SK-N-SH treated with all-trans-retinoic acid at 6 μM for 48 hours (cell line): Measurements from ENCODE around the gene ANTXR2.

Source experiments
- ATAC-seq: fragments of 200-7000 bp; cut with Tn5 transposase; 3 replicates; pipeline ENCODE4 v1.9.1; 2020; ENCODE audit warnings: mild to moderate bottlenecking, moderate library complexity
- ARNTL ChIP-seq: fragments of 450-650 bp; formaldehyde crosslinking; IDR thresholded peaks from 2 replicates; pipeline ENCODE4 v1.5.0; 2020; ENCODE audit warnings: low read depth, mild to moderate bottlenecking, moderate library complexity, borderline replicate concordance
- BACH2 ChIP-seq: fragments of 250-450 bp; sonication (Bioruptor Pico); IDR thresholded peaks from 2 replicates; pipeline ENCODE4 v1.9.0; 2021; ENCODE audit warnings: mild to moderate bottlenecking, borderline replicate concordance
- CSDC2 ChIP-seq: fragments of 250-450 bp; sonication (Bioruptor Pico); IDR thresholded peaks from 2 replicates; pipeline ENCODE4 v1.5.0; 2020; ENCODE audit warnings: mild to moderate bottlenecking, moderate library complexity
- ESRRG ChIP-seq: fragments of 250-450 bp; sonication (Bioruptor Pico); IDR thresholded peaks from 2 replicates; pipeline ENCODE4 v1.6.1; 2021; ENCODE audit warnings: mild to moderate bottlenecking
- ISL1 ChIP-seq: fragments of 250-450 bp; sonication (Bioruptor Pico); IDR thresholded peaks from 2 replicates; pipeline ENCODE4 v2.1.2; 2022; ENCODE audit warnings: mild to moderate bottlenecking, moderate library complexity
- OSR1 ChIP-seq: fragments of 250-450 bp; sonication (Bioruptor Pico); IDR thresholded peaks from 2 replicates; pipeline ENCODE4 v1.8.0; 2022; ENCODE audit warnings: moderate library complexity, mild to moderate bottlenecking, inconsistent platforms
- PATZ1 ChIP-seq: fragments of 250-450 bp; sonication (Bioruptor Pico); IDR thresholded peaks from 2 replicates; pipeline ENCODE4 v1.8.0; 2020; ENCODE audit warnings: mild to moderate bottlenecking, moderate library complexity, borderline replicate concordance
- POU6F1 ChIP-seq: fragments of 250-450 bp; sonication (Bioruptor Pico); IDR thresholded peaks from 2 replicates; pipeline ENCODE4 v1.8.0; 2021; ENCODE audit warnings: low read depth, mild to moderate bottlenecking, moderate library complexity, borderline replicate concordance
- PPARA ChIP-seq: fragments of 250-450 bp; sonication (Bioruptor Pico); IDR thresholded peaks from 2 replicates; pipeline ENCODE4 v1.5.0; 2020; ENCODE audit warnings: mild to moderate bottlenecking, borderline replicate concordance
- RARB ChIP-seq: fragments of 250-450 bp; sonication (Bioruptor Pico); IDR thresholded peaks from 2 replicates; pipeline ENCODE4 v1.8.0; 2021; ENCODE audit warnings: mild to moderate bottlenecking, moderate library complexity
- SNAI2 ChIP-seq: fragments of 250-450 bp; sonication (Bioruptor Pico); IDR thresholded peaks from 2 replicates; pipeline ENCODE4 v1.5.0; 2020; ENCODE audit warnings: mild to moderate bottlenecking, moderate library complexity
- TCF4 ChIP-seq: fragments of 250-450 bp; sonication (Bioruptor Pico); IDR thresholded peaks from 2 replicates; pipeline ENCODE4 v1.8.0; 2021; ENCODE audit warnings: mild to moderate bottlenecking, moderate library complexity, borderline replicate concordance
- TOX ChIP-seq: fragments of 250-450 bp; sonication (Bioruptor Pico); IDR thresholded peaks from 2 replicates; pipeline ENCODE4 v1.8.0; 2021; ENCODE audit warnings: mild to moderate bottlenecking, moderate library complexity, borderline replicate concordance
- ZC3H10 ChIP-seq: fragments of 250-450 bp; sonication (Bioruptor Pico); IDR thresholded peaks from 2 replicates; pipeline ENCODE4 v1.5.1; 2021; ENCODE audit warnings: mild to moderate bottlenecking, moderate library complexity
- ZFP3 ChIP-seq: fragments of 250-450 bp; sonication (Bioruptor Pico); IDR thresholded peaks from 2 replicates; pipeline ENCODE4 v1.5.0; 2020; ENCODE audit warnings: mild to moderate bottlenecking, moderate library complexity
- ZFP30 ChIP-seq: fragments of 450-650 bp; formaldehyde crosslinking; IDR thresholded peaks from 2 replicates; pipeline ENCODE4 v1.5.0; 2022; ENCODE audit warnings: mild to moderate bottlenecking, moderate library complexity
- ZNF565 ChIP-seq: fragments of 450-650 bp; formaldehyde crosslinking; conservative IDR thresholded peaks from 2 replicates; pipeline ENCODE4 v1.5.0; 2020; ENCODE audit warnings: low read depth, mild to moderate bottlenecking, moderate library complexity
- ZNF70 ChIP-seq: fragments of 450-650 bp; formaldehyde crosslinking; IDR thresholded peaks from 2 replicates; pipeline ENCODE4 v1.5.0; 2020; ENCODE audit warnings: mild to moderate bottlenecking, moderate library complexity
- ZNF8 ChIP-seq: fragments of 450-650 bp; formaldehyde crosslinking; IDR thresholded peaks from 2 replicates; pipeline ENCODE4 v1.5.0; 2020; ENCODE audit warnings: mild to moderate bottlenecking, moderate library complexity
- TF ChIP-seq, protein P1 (sequence below): fragments of 250-450 bp; sonication (Bioruptor Pico); IDR thresholded peaks from 2 replicates; pipeline ENCODE4 v1.5.0; 2020; ENCODE audit warnings: mild to moderate bottlenecking, moderate library complexity
- TF ChIP-seq, protein P2 (sequence below): fragments of 250-450 bp; sonication (Bioruptor Pico); IDR thresholded peaks from 2 replicates; pipeline ENCODE4 v1.5.1; 2021; ENCODE audit warnings: mild to moderate bottlenecking, moderate library complexity

Gene ANTXR2

DNA sequence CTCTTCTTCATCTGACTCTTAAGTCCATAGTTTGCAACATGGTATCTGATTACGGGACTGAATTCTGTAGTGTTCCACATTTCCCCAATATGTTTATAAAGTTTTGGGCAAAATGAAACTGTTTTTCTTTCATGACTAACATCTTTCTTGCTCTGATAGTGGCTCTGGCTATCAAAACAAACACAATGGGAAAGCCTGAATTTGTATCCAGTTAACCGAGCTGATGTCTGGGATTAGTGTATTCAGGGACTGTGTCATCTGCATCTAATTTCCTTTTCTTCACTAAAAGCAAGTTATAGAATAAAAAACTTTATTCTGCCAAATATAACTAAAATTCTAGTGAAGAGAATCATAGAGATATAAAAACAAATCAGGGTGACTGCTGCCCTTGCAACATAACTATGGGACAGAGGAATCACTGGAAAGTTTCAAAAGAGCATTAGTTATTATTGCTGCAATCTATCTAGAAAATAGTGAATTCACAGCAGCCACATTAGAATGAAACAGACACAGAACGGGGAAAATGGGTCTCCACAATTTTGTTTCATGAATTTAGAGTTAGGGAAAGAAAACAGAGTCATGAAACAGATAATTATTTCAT lies 61.3 kb downstream of the ANTXR2 start (continued):
- TF ChIP-seq ZNF70 (no peak), ISL1 (no peak), ARNTL (no peak), TCF4 (no peak), PATZ1 (no peak)

GRCh38 chr4:80010316-80010715 lies 62.7 kb downstream of the ANTXR2 start:
- TF ChIP-seq ZNF565 (CRISPR knock-in tag) (no peak), ZFP30 (CRISPR knock-in tag) (no peak), ZC3H10 (CRISPR knock-in tag) (no peak), SNAI2 (CRISPR knock-in tag) (no peak), POU6F1 (CRISPR knock-in tag) (no peak), OSR1 (CRISPR knock-in tag) (no peak), PATZ1 (no peak), ESRRG (CRISPR knock-in tag) (no peak), CSDC2 (no peak), TOX (CRISPR knock-in tag) (no peak), PPARA (CRISPR knock-in tag) (no peak), BACH2 (no peak), ISL1 (no peak), ZNF70 (no peak), TCF4 (no peak), ZFP3 (CRISPR knock-in tag) (no peak)
- TF ChIP-seq, protein P1, sequence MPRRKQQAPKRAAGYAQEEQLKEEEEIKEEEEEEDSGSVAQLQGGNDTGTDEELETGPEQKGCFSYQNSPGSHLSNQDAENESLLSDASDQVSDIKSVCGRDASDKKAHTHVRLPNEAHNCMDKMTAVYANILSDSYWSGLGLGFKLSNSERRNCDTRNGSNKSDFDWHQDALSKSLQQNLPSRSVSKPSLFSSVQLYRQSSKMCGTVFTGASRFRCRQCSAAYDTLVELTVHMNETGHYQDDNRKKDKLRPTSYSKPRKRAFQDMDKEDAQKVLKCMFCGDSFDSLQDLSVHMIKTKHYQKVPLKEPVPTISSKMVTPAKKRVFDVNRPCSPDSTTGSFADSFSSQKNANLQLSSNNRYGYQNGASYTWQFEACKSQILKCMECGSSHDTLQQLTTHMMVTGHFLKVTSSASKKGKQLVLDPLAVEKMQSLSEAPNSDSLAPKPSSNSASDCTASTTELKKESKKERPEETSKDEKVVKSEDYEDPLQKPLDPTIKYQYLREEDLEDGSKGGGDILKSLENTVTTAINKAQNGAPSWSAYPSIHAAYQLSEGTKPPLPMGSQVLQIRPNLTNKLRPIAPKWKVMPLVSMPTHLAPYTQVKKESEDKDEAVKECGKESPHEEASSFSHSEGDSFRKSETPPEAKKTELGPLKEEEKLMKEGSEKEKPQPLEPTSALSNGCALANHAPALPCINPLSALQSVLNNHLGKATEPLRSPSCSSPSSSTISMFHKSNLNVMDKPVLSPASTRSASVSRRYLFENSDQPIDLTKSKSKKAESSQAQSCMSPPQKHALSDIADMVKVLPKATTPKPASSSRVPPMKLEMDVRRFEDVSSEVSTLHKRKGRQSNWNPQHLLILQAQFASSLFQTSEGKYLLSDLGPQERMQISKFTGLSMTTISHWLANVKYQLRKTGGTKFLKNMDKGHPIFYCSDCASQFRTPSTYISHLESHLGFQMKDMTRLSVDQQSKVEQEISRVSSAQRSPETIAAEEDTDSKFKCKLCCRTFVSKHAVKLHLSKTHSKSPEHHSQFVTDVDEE, result no peak

GRCh38 chr4:80009806-80010205 lies 63.2 kb downstream of the ANTXR2 start:
- ATAC-seq, result no peak
- TF ChIP-seq RARB, result no peak
- TF ChIP-seq BACH2, result no peak
- no peak for TF ChIP-seq ZNF8 (CRISPR knock-in tag)
- TF ChIP-seq, protein P2, sequence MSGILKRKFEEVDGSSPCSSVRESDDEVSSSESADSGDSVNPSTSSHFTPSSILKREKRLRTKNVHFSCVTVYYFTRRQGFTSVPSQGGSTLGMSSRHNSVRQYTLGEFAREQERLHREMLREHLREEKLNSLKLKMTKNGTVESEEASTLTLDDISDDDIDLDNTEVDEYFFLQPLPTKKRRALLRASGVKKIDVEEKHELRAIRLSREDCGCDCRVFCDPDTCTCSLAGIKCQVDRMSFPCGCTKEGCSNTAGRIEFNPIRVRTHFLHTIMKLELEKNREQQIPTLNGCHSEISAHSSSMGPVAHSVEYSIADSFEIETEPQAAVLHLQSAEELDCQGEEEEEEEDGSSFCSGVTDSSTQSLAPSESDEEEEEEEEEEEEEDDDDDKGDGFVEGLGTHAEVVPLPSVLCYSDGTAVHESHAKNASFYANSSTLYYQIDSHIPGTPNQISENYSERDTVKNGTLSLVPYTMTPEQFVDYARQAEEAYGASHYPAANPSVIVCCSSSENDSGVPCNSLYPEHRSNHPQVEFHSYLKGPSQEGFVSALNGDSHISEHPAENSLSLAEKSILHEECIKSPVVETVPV (CRISPR knock-in tag), result no peak
- TF ChIP-seq, all 23 proteins: peak for 0

More at GRCh38 chr4:80010316-80010715, 62.7 kb downstream of the ANTXR2 start:
- ATAC-seq, result no peak

DNA sequence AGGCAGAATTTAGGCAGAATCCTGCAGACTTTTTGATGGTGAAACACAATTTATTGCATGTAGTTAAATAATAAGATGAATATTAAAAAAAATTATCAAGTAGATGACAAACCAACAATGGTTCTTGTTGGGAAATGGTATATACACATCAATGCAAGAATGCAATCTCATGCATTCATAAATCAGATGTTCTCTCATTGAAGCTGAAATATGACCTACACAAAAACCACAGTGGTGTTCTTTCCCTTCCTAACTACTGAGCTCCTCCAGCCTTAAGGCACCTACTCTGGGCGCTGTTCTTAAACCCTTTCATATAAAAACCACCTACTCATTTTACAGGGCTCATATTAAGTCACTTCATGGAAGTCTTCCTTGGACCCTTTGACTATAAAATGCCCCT lies 64.1 kb downstream of the ANTXR2 start:
- ATAC-seq, result no peak
- TF ChIP-seq, protein P1, result no peak
- TF ChIP-seq TOX (CRISPR knock-in tag) (no peak), POU6F1 (CRISPR knock-in tag) (no peak), ZNF8 (CRISPR knock-in tag) (no peak)
